CMK (cell line): ENCODE data around the gene PTPRK.

Experiments used
- DNase-seq: peaks from one replicate; pipeline ENCODE4 v3.0.0-alpha.2; 2010; ENCODE audit warnings: low read depth

The PTPRK gene

DNA sequence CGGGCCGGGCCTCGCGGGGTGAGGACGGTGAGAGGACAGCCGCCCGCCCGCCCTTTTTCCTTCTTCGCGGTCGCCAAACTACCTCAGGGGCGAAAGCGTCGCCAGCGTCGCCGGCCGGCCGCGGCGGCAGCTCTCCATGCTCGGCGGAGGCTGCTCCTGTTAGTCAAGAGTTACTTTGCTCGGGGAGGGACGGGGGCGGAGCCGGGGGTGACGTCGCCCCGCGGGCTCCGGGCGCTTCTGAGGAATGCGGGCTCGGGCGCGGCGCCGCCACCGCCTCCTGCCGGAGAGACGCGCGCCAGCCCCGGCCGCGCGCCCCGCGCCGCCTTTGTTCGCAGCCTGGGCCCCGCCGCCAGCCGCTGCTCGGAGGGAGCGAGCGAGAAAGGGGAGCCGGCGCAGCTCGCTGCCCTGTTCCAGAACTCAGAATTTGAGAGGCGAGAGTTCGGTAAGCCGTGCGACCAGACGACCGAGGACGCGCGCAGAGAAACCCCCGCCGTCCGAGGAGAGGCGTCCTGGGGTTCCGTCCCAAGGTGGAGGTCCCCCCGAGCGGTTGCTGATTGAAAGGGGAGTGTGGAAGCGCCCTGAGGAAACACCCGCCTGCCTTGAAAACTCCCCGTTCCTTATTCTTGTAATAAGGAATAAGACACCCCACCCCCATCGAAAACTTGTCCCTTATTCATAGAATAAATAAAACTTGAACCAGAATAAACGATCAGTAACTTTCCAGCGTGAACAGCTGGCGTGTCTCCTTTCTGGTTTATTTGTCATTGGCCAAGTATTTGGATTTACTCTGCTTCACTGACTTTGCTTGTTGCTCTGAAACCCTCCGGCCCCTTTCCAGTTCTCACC, at the start of gene PTPRK:
PTPRK (minus strand) TSS at position 164 of the 846 bp plus-strand sequence. CDS start 241 bp downstream, outside the sequence.
- DNase-seq = no peak

DNA sequence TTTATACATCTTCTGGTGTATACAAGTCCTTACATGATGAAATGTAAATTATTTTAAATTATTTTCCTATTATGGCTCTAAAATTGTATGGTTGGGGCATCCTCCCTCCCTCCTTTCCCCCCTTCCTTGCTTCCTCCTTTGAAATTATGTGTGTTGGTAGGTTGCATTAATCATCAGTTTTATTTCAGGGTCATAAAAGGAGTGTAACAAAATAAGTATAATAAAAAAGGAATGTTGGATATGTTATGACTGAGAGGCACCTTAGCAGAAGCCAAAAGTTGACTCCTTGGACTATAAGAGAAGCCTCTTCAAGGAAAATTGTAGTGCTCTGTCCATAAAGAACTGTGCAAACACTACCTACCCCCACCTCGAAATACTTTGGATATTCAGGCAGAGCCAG, 46.6 kb upstream of the PTPRK start:
- no peak for DNase-seq

DNA sequence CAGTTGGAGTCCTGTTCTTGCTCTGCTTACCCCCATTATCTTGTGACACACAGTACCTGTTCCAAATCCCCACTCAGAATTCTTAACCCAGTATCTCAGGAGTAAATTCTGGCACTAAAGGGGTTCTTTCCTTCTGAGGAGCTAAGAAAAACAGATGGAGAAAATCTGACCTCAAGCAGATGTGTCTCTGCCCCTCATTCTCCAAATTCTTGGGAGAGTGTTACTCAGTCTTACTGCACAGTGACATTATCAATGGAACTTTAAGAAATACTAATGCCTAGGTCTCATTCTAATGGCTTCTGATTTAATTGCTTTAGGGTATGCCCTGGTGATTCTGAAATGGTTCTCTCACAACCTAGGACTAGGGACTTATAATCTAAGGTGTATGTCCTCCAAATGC, 40.6 kb upstream of the PTPRK start:
- DNase-seq = no peak

DNA sequence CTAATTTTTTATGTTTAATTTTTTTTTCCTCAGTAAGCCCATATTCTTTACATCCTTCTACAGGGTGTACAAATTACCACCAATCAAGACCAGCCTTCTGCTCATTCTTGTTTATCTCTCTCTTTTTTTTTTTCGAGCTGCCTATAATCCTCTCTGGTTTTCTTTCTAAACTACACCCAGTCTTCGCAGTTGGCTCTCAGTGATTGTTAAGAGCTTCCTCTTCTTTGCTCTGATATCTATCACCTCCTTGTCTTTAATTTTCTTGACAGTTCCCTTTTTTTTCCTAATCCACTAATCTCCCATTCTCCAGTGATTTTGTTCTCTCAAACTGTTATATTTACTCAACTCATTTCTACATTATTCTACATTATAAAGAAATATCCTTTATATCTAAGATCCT, 38.5 kb upstream of the PTPRK start:
- DNase-seq = no peak

DNA sequence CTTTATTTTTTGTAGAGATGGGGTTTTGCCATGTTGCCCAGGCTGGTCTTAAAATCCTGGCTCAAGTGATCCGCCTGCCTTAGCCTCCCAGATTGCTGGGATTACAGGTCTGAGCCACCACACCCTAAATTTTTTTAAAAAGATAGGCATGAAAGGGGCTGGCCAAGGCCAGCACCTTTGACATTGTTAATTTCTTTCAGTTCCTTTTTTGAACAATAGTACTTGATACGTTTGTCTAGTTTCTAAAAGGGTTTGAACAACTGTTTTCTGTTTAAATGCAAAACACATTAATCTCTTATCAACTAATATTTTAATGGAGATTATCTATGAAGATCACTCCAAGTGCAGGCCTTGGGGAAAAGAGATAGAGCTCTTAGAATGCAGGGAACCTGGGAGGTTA, 37.6 kb upstream of the PTPRK start:
- DNase-seq = no peak

DNA sequence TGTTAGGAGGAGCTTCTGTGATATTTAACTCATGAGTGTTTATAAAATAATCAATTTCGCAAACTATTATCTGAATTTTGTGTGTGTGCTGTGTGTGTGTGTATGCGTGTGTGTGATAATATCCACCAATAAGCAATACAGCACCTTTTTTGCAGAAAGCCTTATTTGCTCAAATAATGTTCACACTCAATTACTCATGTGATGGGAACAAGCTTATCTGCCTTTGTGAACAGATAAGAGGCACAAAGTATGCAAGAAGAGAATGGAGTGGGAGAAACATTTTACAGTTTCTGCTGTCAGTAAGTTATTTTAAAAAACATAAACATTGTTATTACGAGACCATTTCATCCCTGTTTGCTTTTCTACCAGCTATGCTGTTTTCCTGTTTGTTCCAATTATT, 36.7 kb upstream of the PTPRK start:
- no peak for DNase-seq

DNA sequence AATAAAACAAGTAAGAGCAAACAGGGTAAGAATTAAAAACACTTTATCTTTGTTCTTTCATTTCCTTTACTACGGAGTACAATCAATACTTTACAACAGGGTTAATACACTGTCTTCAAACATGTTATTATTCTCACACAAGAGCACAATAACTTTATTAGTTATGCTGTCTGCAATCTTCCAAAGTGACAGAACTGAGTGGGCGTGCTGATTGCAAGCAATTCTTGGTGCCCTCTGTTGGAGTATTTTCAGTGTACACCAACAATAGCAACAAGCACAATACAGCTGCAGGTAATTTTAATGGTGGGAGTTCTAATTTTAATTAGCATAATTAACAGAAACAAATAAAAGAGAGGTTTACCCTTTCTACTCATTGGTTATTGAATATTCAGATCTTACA, 33.9 kb upstream of the PTPRK start:
- DNase-seq = no peak

DNA sequence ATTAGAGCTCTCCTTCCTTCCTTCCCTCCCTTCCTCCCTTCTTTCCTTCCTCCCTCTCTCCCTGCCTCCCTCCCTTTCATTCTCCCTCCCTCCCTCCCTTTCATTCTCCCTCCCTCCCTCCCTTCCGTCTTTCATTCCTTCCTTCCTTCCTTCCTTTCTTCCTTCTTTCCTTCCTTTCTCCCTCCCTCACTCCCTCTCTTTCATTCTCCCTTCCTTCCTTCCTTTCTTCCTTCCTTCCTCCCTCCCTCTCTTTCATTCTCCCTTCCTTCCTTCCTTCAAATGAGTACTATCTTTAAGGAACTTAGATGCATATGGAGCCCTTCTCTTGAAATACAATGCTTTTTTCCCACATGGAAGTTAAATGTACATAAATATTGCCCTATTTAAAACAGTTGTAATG, 20.9 kb upstream of the PTPRK start:
- DNase-seq = no peak

DNA sequence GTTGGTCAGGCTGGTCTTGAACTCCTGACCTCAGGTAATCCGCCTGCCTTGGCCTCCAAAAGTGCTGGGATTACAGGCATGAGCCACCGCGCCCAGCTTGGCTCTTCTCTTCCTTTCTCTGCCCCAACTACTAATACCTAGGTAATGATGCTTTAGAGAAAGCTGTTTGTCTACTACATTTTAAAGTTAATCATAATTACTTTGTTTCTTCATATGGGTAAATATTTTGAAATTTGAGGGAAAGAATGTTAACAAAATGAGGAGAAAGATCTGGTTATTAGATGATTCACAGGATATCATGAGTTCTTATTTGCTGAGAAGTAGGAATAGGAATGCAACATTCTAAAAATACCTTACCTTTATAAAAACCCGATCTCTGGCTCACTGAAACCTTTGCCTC, 18.4 kb upstream of the PTPRK start:
- no peak for DNase-seq

DNA sequence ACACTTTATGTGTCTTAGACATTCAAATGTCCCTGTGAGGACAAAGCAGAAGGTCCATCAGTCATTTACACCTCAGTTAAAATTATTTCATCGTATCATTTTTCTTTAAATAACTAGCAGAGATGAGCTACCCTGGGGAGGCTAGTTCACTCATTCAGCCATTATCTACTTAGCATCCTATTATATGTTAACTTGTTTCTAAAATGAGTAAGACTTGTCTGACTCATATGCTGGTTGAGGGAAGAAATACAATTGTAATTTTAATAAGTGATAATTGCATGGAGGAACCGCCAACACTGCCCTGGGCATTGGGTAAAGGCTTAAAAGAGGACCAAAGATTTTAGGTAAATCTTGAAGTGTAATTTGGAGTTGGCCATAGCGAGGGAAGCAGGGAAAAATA, 12.4 kb upstream of the PTPRK start:
- no peak for DNase-seq

DNA sequence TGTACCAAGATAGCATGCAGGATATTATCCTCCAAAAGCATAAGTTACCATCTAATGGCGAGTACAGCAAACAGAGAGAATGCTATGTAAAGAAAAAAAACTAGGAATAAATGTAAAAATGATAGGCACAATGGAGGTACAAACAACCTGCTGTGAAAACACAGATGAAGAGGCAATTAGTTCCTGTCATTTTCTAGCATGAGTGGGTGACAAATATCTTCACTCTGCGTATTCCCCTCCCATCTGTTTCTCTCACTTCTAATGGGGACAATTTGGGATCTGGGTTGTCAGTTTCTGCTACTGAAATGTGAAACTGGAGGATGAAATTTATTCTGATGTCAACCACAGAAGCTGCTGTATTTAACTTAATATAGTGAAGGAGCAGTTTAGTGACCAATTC, 11.7 kb upstream of the PTPRK start:
- no peak for DNase-seq

DNA sequence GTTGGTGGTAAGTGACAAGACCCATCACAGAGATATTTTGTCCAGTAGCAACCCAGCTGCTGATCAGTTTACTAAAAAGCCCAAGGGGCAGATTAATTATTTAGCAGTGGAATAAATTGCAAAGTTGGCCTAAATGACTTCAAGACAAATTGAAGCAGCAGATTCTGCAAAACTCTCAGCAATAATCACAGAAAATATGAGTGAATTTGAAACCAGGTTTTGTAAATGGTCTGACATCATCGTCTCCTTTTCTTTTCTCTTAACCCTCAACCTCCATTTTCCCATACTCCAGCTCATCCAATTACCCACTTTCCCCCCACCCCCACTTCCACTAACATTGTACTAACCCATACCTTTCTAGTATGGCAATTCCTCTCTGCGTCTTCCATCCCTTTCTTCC, 11.3 kb upstream of the PTPRK start:
- no peak for DNase-seq

DNA sequence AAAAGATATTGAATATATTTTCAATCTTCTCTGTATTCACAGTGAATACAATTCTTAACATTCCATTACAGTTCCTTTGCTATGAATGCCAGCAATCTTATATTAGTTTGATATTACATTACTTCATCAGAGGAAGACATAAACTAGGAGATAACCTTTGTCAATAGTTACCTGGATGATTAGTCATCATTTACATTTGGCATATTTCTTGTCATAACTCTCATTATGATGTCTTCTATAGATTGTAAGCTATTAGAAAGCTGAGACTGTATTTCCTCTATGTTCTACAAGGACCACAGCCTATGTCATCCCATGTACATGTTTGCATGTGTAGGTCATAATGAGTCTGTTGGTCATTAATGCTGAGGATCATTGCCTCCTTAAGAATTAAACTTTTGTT, 7.8 kb upstream of the PTPRK start:
- no peak for DNase-seq

DNA sequence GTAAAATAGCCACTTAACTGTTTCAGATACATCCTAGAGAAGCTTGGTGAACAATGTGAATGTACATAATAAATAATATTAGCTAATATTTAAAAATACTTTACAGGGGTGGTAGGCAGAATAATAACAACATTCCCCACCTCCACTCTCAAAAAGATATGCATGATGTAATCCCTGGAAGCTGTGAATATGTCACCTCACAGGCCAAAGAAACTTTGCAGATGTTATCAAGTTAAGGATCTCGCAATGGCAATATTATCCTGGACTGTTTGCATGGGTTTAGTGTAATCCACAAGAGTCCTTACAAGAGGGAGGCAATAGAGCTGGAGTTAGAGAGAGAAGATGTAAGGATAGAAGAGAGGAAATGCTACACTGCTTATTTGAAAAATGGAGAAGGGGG, 7.0 kb upstream of the PTPRK start:
- DNase-seq = no peak

DNA sequence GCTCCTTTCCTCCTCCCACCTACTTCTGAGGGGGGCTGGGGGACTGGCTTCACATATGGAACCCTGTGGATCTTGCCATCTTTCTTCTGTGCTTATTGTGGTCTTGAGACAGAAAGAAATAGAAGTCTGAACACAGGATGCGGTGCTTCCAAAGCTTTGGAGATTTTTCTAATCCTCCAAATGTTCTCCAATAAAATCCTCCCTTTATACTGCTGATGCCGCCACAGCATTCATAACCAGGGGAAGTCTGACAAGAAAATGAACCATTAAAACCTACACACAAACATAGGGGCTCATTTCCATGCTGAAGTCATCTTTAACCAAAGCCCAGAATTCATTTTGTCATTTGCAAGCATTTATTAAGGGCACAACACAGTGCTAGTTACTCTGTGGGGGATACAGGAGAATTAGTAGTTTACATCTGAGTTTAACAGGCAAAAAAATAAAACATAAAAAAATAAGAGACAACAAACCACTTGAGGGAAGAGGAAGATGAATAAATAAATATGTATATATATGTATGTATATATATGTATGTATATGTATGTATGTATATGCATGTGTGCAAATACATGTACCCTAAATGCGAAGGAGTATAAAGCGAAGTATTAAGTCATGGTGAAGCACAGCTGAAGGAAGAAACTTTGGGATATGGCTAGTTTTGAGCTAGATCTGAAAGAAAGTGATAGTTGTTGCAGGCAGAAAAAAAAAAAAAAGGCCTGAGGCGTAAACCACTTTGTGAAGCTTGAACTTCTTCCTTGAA, 5.9 kb upstream of the PTPRK start:
- DNase-seq = no peak

DNA sequence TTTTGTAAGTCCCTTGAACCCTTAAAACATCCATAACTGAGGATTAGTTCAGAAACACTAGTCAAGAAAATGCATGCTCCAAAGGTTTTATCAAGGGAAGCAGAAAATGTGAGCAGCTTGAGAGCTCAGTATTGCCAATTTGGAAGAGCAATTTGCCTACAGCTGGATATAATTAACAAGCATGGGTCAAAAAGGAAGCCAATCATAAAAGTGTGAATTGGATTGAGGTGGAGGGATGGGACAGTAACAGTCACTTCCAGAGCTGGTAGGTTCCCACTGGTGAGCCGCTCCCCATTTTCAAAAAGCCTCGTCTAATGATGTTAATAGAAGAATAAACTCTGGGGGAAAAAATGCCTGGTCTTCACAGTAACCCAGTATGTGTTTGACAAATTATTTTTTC, 5.0 kb upstream of the PTPRK start:
- DNase-seq = no peak

DNA sequence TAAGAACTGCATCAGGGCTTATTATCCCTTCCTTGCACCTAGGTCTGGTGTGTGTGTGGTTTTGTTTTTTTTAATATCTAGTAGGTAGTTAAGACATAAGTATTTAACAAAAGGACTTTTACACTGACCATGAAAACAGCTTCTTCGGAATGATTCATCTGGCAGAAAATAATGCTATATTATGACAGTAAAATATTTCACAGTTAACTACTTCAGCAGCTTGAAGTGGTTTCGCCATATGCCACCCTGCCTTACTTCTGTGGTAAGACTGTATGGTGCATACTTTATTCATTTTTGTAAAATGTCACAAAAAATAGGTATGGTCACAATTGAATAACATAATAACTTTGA, 858 bp upstream of the PTPRK start:
- DNase-seq = no peak

DNA sequence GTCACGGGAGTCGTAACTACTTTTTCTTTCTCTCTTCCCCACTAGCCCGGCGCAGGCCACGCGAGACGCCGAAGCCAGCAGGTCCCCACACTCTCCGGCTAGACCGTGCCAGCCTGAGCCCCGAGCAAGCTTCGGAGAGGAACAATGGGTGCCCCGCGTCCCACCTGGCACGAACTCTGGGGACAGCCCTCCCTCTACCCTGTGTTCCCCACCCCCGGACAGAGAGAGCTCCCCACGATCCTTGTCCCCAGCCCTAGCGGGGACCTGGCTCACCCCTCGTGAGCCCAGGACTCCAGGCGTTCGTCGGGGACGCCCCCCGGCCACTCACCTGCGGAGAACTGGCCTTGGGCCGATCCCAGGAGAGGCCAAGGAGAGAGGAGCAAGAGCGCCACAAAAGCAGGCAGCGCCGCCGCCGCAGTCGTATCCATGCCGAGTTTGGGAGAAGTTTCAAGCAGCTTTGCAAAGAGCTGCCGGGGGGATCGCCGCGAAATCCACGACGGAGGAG, 416 bp downstream of the PTPRK start:
- no peak for DNase-seq

DNA sequence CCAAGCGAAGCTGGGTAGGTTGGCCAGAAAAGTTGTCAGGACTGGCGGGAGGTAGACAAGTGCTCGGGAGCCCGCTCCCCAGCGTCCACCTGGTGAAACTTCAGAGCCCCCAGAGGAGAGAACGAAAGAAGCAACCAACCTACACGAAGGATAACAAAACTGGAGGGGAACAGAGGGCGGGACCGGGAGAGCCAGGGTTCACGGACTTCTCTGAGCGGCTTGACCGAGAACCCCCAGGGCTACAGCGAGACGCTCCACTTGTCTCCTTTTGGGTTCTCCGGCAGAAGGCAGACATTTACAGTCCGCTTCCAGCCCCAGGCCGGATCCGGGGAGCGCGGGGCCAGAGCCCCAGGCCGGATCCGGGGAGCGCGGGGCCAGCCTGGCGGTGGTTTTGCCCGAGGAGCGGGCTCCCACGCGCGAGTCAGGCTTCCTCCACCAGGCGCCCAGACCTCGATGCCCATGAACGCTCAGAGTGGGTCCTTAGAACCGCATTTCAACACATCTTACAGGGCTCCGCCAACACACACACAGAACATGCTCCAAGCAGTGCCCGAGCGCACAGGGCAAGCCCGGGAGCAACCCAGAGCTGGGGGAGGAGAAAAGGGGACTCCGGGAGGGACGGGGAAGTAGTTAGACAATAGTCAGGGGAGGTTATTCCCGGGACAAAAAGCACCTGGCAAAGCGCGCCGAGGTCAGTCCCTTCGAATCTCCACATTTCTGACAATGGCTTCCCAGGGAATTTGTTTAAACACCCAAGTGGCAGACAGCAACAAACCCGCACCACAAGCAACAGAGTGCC, 1.1 kb downstream of the PTPRK start:
- no peak for DNase-seq

DNA sequence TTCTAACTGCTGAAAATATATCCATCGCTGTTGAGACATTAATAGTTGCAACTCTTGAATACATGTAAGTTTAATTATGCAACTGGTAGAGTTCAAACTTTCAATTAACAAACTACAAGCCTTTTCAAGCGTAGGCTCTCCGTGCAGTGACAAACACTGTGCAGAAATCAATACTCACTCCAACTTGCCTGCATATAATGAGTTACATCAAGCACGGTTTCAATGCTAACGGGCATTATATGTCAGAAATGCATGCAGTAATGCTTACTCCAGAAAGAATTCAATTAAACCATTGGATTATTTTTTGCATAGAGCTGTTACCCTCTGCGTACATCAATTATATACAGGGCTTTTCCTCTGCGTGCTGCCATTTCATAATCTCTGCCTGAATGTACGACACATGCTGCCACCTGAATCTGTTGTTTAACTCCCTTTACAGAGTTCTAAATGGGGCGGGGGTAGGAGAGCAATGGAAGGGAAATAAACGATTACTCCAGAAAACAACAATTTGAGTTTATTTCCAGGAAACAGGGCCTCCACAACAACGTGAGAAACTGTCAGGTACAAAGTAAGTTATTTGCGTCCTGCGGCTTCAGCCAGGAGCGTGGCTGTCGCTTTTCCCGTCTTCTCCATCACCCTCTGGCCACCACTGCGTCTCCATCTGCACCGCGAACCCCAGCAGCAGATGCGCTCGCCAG, 1.8 kb downstream of the PTPRK start:
- no peak for DNase-seq

DNA sequence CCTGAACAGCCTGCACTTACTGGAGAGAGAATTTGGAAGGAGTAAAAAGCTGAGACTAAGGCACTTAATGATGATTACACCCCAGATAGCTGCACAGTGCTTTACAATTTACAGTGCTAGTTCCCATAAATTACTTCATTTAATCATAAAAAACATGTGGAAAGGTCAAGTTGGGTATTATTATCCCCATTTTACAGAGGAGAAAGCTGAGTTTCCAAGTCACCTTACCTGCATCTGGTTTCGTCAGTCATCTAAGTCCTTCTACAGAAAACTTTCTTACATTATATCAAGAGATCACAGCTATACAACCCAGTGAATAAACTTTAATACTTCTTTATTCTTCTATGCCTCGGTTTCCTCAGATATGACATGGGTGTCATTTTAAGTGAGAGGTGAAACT, 3.3 kb downstream of the PTPRK start:
- DNase-seq = no peak

DNA sequence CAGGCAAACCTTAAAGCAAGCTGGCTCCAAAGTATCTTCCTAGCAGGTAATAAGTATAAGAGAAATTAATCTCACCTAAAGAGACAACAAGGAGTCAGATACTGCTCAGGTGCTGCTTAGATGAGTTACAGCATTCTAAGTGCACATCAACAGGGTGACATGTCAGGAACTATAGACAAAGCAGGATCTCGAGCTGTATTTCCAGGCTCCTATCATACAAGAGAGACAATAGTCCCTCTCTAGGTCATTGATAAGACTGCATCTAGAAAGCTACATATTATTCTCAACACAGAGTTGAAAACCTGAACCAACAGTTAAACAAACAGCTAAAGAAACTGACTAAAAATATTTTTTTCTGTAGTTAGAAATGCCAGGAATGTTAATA, 3.9 kb downstream of the PTPRK start:
- no peak for DNase-seq
